ENCODE data around the gene GPATCH2L.

- TF ChIP-seq ZBTB46 (CRISPR knock-in tag; IDR thresholded peaks at IDR 0.05; ENCODE audit: borderline replicate concordance): no peak
- TF ChIP-seq MAF1 (CRISPR knock-in tag; IDR thresholded peaks at IDR 0.05; ENCODE audit: borderline replicate concordance): no peak
Observed at GRCh38 chr14:76232800-76233199, 81.1 kb downstream of the GPATCH2L start.
